ENCODE data around the gene NIPBL.
A peak's percentile ranks its signal among the peaks of the same experiment; 100 is the strongest.

DNA sequence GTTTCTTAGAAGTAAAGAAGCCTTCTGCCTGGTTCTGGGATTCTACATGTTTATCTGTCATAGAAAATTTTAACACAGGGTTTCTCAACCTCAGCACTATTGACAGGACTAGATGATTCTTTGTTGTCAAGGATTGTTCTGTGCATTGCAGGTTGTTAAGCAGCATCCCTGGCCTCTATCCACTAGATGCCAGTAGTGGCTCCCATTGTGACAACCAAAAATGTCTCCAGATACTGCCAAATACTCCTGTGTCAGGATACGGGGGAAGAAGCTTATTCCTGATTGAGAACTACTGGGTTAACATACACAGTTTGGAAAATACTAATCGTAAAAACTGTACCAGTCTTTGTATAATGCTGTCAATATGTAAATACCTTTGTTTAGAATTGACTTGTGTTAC, 167.1 kb downstream of the NIPBL start:
- TF ChIP-seq EZH2 (IDR thresholded peaks at IDR 0.05; ENCODE audit: borderline replicate concordance, low read depth, low read length, severe bottlenecking), result no peak
- TF ChIP-seq, protein P1, sequence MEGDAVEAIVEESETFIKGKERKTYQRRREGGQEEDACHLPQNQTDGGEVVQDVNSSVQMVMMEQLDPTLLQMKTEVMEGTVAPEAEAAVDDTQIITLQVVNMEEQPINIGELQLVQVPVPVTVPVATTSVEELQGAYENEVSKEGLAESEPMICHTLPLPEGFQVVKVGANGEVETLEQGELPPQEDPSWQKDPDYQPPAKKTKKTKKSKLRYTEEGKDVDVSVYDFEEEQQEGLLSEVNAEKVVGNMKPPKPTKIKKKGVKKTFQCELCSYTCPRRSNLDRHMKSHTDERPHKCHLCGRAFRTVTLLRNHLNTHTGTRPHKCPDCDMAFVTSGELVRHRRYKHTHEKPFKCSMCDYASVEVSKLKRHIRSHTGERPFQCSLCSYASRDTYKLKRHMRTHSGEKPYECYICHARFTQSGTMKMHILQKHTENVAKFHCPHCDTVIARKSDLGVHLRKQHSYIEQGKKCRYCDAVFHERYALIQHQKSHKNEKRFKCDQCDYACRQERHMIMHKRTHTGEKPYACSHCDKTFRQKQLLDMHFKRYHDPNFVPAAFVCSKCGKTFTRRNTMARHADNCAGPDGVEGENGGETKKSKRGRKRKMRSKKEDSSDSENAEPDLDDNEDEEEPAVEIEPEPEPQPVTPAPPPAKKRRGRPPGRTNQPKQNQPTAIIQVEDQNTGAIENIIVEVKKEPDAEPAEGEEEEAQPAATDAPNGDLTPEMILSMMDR (IDR thresholded peaks at IDR 0.05; ENCODE audit: borderline replicate concordance, extremely low read depth, low read length, poor library complexity, severe bottlenecking), result peak; percentile 65
